AG09319 (cell line): ENCODE measurements around the gene C11orf58.
A peak's percentile ranks its signal among the peaks of the same experiment; 100 is the strongest.

Experiments used
- DNase-seq: peaks from one replicate; pipeline ENCODE4 v3.0.0-alpha.2; 2010; ENCODE audit warnings: low read depth; ENCODE audit errors: extremely low read depth
- CTCF ChIP-seq: IDR thresholded peaks from 2 replicates; pipeline ENCODE4 v1.5.1; 2011; ENCODE audit warnings: low read depth, mild to moderate bottlenecking, inconsistent platforms, low read length, moderate library complexity

The C11orf58 gene

GRCh38 chr11:16738193-16738946 lies at the start of gene C11orf58:
Gene C11orf58 (plus strand): TSS chr11:16738647. CDS start chr11:16738779, 132 bp downstream.
- TF ChIP-seq CTCF, result no peak

GRCh38 chr11:16690086-16690485 lies 48.4 kb upstream of the C11orf58 start:
- no peak for TF ChIP-seq CTCF
- no peak for DNase-seq

More at GRCh38 chr11:16738193-16738946, at the start of gene C11orf58:
- peak; percentile 92 for DNase-seq

- no peak for DNase-seq
- no peak for TF ChIP-seq CTCF
Measured at GRCh38 chr11:16703795-16704194, 34.7 kb upstream of the C11orf58 start.

GRCh38 chr11:16713594-16713993 lies 24.9 kb upstream of the C11orf58 start:
- TF ChIP-seq CTCF, result no peak
- DNase-seq, result no peak

GRCh38 chr11:16722581-16723344 lies 15.7 kb upstream of the C11orf58 start:
- TF ChIP-seq CTCF, result no peak
- DNase-seq, result no peak

- no peak for DNase-seq
- no peak for TF ChIP-seq CTCF
Measured at GRCh38 chr11:16727806-16728205, 10.6 kb upstream of the C11orf58 start.

GRCh38 chr11:16737818-16738192 lies 642 bp upstream of the C11orf58 start:
- no peak for DNase-seq
- no peak for TF ChIP-seq CTCF
